T-cell (primary cell): ENCODE measurements around the gene RERE. TPM values are rescaled to one million over a fixed set of nuclear protein-coding genes. Genes with fewer than 3 reads are reported as not detected.

Source experiments
- ATAC-seq, 4 experiments: fragments of 200-7000 bp in 3 of 4; fragments of 150-1000 bp in 1 of 4; cut with Tn5 transposase; replicated peaks in 1 of 4; 1 replicate in 3 of 4; 2 replicates in 1 of 4; pipeline ENCODE4 v1.10.0; 2021; ENCODE audit warnings: moderate library complexity in 3 of 4, mild to moderate bottlenecking in 2 of 4, moderate number of reproducible peaks in 1 of 4
- CTCF ChIA-PET, 2 donors: fragments of 300-600 bp; sonication (Branson Sonifier 250); formaldehyde crosslinking; loops; one replicate each; lab custom pipeline; 2022; ENCODE audit warnings: antibody characterized with exemption in 2 of 2; lab: Charles Lee
- POLR2A ChIA-PET, 2 donors: fragments of 300-600 bp; sonication (Branson Sonifier 250); formaldehyde crosslinking; loops; one replicate each; lab custom pipeline; 2022; ENCODE audit warnings: antibody characterized with exemption in 2 of 2; lab: Charles Lee
- DNase-seq, 35 experiments: peaks; one replicate each; pipeline versions ENCODE4 v3.0.0 to v3.0.0-alpha.2; 2013 to 2023
- H3K27ac ChIP-seq: one replicate; pipeline ENCODE4 v1.5.1; 2013; ENCODE audit warnings: low read length
- H3K27me3 ChIP-seq, 2 experiments: replicated peaks in 1 of 2; 1 replicate in 1 of 2; 2 replicates in 1 of 2; pipeline versions ENCODE4 v1.6.1 to v1.7.0; 2013; ENCODE audit warnings: low read length in 1 of 2, mixed read lengths in 1 of 2; ENCODE audit not compliant: control insufficient read depth in 2 of 2, insufficient read depth in 2 of 2; ENCODE audit errors: extremely low read depth in 1 of 2
- H3K36me3 ChIP-seq, 2 donors: 1 replicate in 1 of 2; 2 replicates in 1 of 2; pipeline versions ENCODE4 v1.6.1 to v1.7.0; 2013; ENCODE audit warnings: low read length in 1 of 2; ENCODE audit not compliant: control insufficient read depth in 2 of 2, insufficient read depth in 1 of 2; ENCODE audit errors: extremely low read depth in 1 of 2
- H3K4me1 ChIP-seq, 2 experiments: 1 replicate in 1 of 2; 2 replicates in 1 of 2; pipeline versions ENCODE4 v1.6.1 to v1.7.0; 2013; ENCODE audit warnings: low read length in 2 of 2, mixed read lengths in 1 of 2; ENCODE audit not compliant: insufficient read depth in 2 of 2, control insufficient read depth in 1 of 2; ENCODE audit errors: extremely low read depth in 1 of 2
- H3K4me3 ChIP-seq, 2 donors: 1 replicate in 1 of 2; 2 replicates in 1 of 2; pipeline versions ENCODE4 v1.5.1 to v1.7.0; 2013; ENCODE audit warnings: mild to moderate bottlenecking in 2 of 2, low read length in 1 of 2, moderate library complexity in 1 of 2; ENCODE audit not compliant: control insufficient read depth in 1 of 2; ENCODE audit errors: extremely low read depth in 1 of 2
- H3K9me3 ChIP-seq: 2 replicates; pipeline ENCODE4 v1.7.0; 2013
- H3K27ac Mint-ChIP-seq, 2 donors: one replicate each; pipeline ENCODE4 v1.8.0; 2020 to 2021; ENCODE audit warnings: mild to moderate bottlenecking in 2 of 2, mixed read lengths in 2 of 2
- H3K27me3 Mint-ChIP-seq, 2 donors: one replicate each; pipeline ENCODE4 v1.8.0; 2021 to 2022; ENCODE audit warnings: mixed read lengths in 2 of 2
- H3K36me3 Mint-ChIP-seq: one replicate; pipeline ENCODE4 v1.8.0; 2021; ENCODE audit warnings: mixed read lengths
- H3K4me1 Mint-ChIP-seq, 3 donors: one replicate each; pipeline ENCODE4 v1.8.0; 2020 to 2022; ENCODE audit warnings: mixed read lengths in 3 of 3, mild to moderate bottlenecking in 1 of 3
- H3K4me3 Mint-ChIP-seq, 3 donors: one replicate each; pipeline ENCODE4 v1.8.0; 2020 to 2022; ENCODE audit warnings: mild to moderate bottlenecking in 3 of 3, mixed read lengths in 3 of 3, moderate library complexity in 3 of 3
- H3K9me3 Mint-ChIP-seq, 3 donors: one replicate each; pipeline ENCODE4 v1.8.0; 2020 to 2022; ENCODE audit warnings: mixed read lengths in 3 of 3
- WGBS: methylation state at CpG from one replicate; pipeline ENCODE4 v1.1.5; 2013; ENCODE audit warnings: missing lambda C conversion rate; ENCODE audit not compliant: insufficient coverage; 5-methylcytosine and 5-hydroxymethylcytosine counted together
- total RNA-seq, 35 experiments: library from RNA in 6 of 35; stranded (reverse) in 6 of 35; fragments of 120-200 nt in 1 of 35; gene quantifications; one replicate each; pipeline versions ENCODE4 v1.2.1 to v1.2.4 and lab custom pipeline; 2013 to 2026

RERE gene
- total RNA-seq, 5 donors from 2014 or later (not counting 1 experiment from before 2014, with no cell fraction given): 85.1 to 116 (median 103) TPM

- no CpG with 5 or more reads among the region's 4 CpGs for WGBS
- ChIA-PET CTCF (interaction anchor here in 1 of 2 donors (0.7 to 1.0 kb wide), 3 partner anchors 12 to 477 kb away, joined by 3 read pairs; no protein-coding TSS in a partner anchor), POLR2A (interaction anchor here (0.5 to 0.6 kb wide), 3 partner anchors 25 to 78 kb away, joined by 3 to 6 read pairs (median 4); no protein-coding TSS in a partner anchor)
- no peaks in the 10 kb centered on the region for H3K27me3 Mint-ChIP-seq
- Histone ChIP-seq H3K4me3 (no peak overlapping the region), H3K9me3 (no peaks in the 10 kb centered on the region), H3K4me1 (peaks cover 7 to 10% of the 10 kb centered on the region in 2 experiments), H3K27ac (no peak overlapping the region), H3K27me3 (no peaks in the 10 kb centered on the region), H3K36me3 (peaks cover 0 to 6% of the 10 kb centered on the region in 2 donors)
- ATAC-seq: no peak
- H3K4me1 Mint-ChIP-seq: peaks cover 23 to 35% (median 24%) of the 10 kb centered on the region in 3 donors
- no peak for DNase-seq
- peaks cover 18% of the 10 kb centered on the region for H3K36me3 Mint-ChIP-seq
- no peaks in the 10 kb centered on the region for H3K9me3 Mint-ChIP-seq
- no peak overlapping the region for H3K4me3 Mint-ChIP-seq
- no peak overlapping the region for H3K27ac Mint-ChIP-seq
Observed at GRCh38 chr1:8468751-8469150, 348.7 kb downstream of the RERE start.

GRCh38 chr1:8467308-8467707, 350.1 kb downstream of the RERE start:
- H3K27ac Mint-ChIP-seq: no peak overlapping the region
- CTCF ChIA-PET: no interaction called here

GRCh38 chr1:8465692-8466091, 351.7 kb downstream of the RERE start:
- CTCF ChIA-PET: no interaction called here
- POLR2A ChIA-PET: no interaction called here

More at GRCh38 chr1:8467308-8467707, 350.1 kb downstream of the RERE start:
- Histone ChIP-seq H3K4me1 (peaks cover 13 to 14% of the 10 kb centered on the region in 2 experiments), H3K27me3 (no peaks in the 10 kb centered on the region), H3K36me3 (peaks cover 0 to 6% of the 10 kb centered on the region in 2 donors), H3K4me3 (no peak overlapping the region), H3K9me3 (no peaks in the 10 kb centered on the region), H3K27ac (no peak overlapping the region)
- no peaks in the 10 kb centered on the region for H3K9me3 Mint-ChIP-seq
- H3K4me3 Mint-ChIP-seq: no peak overlapping the region
- WGBS: 100% methylated on average over 2 of the region's 3 CpGs
- peaks cover 21 to 33% (median 25%) of the 10 kb centered on the region in 3 donors for H3K4me1 Mint-ChIP-seq
- no peak for ATAC-seq
- no peak for DNase-seq
- POLR2A ChIA-PET: interaction anchor here in 1 of 2 donors (0.6 kb wide), 1 partner anchor 53 kb away, joined by 7 read pairs; no protein-coding TSS in a partner anchor
- H3K27me3 Mint-ChIP-seq: no peaks in the 10 kb centered on the region
- peaks cover 19% of the 10 kb centered on the region for H3K36me3 Mint-ChIP-seq

GRCh38 chr1:8465013-8465412, 352.4 kb downstream of the RERE start:
- H3K4me1 ChIP-seq: peaks cover 13 to 16% of the 10 kb centered on the region in 2 experiments
- Mint-ChIP-seq H3K9me3 (no peaks in the 10 kb centered on the region), H3K27me3 (no peaks in the 10 kb centered on the region), H3K4me1 (peaks cover 31 to 44% (median 36%) of the 10 kb centered on the region in 3 donors), H3K36me3 (peaks cover 24% of the 10 kb centered on the region), H3K27ac (peak overlapping the region in 1 of 2 donors; percentile 37), H3K4me3 (no peak overlapping the region)
- H3K9me3 ChIP-seq: no peaks in the 10 kb centered on the region
- H3K4me3 ChIP-seq: no peak overlapping the region
- no peak for DNase-seq
- no peak for ATAC-seq
- CTCF ChIA-PET: no interaction called here
- H3K27ac ChIP-seq: no peak overlapping the region
- peaks cover 0 to 6% of the 10 kb centered on the region in 2 donors for H3K36me3 ChIP-seq
- 100% methylated on average over 3 of the region's 5 CpGs for WGBS
- no peaks in the 10 kb centered on the region for H3K27me3 ChIP-seq
- POLR2A ChIA-PET: no interaction called here

More at GRCh38 chr1:8465692-8466091, 351.7 kb downstream of the RERE start:
- Mint-ChIP-seq H3K9me3 (no peaks in the 10 kb centered on the region), H3K4me3 (no peak overlapping the region), H3K4me1 (peaks cover 29 to 41% (median 36%) of the 10 kb centered on the region in 3 donors), H3K27ac (peak overlapping the region in 1 of 2 donors; percentile 34), H3K27me3 (no peaks in the 10 kb centered on the region), H3K36me3 (peaks cover 24% of the 10 kb centered on the region)
- ATAC-seq (no peak), DNase-seq (no peak)
- H3K9me3 ChIP-seq: no peaks in the 10 kb centered on the region
- no peak overlapping the region for H3K27ac ChIP-seq
- H3K4me1 ChIP-seq: peaks cover 13 to 16% of the 10 kb centered on the region in 2 experiments
- H3K4me3 ChIP-seq: no peak overlapping the region
- 89% methylated on average over 13 of the region's 13 CpGs for WGBS
- peaks cover 0 to 6% of the 10 kb centered on the region in 2 donors for H3K36me3 ChIP-seq
- H3K27me3 ChIP-seq: no peaks in the 10 kb centered on the region

GRCh38 chr1:8464377-8464776, 353.1 kb downstream of the RERE start:
- H3K36me3 ChIP-seq: peaks cover 0 to 6% of the 10 kb centered on the region in 2 donors
- no peaks in the 10 kb centered on the region for H3K9me3 ChIP-seq
- peaks cover 24% of the 10 kb centered on the region for H3K36me3 Mint-ChIP-seq
- DNase-seq: no peak
- 96% methylated on average over 4 of the region's 4 CpGs for WGBS
- no peaks in the 10 kb centered on the region for H3K27me3 Mint-ChIP-seq
- H3K4me3 Mint-ChIP-seq: no peak overlapping the region
- H3K27me3 ChIP-seq: no peaks in the 10 kb centered on the region
- ATAC-seq: no peak
- no peak overlapping the region for H3K27ac ChIP-seq
- POLR2A ChIA-PET: no interaction called here
- H3K4me3 ChIP-seq: no peak overlapping the region
- H3K4me1 Mint-ChIP-seq: peaks cover 31 to 48% (median 43%) of the 10 kb centered on the region in 3 donors
- CTCF ChIA-PET: no interaction called here
- H3K4me1 ChIP-seq: peaks cover 13 to 16% of the 10 kb centered on the region in 2 experiments
- H3K9me3 Mint-ChIP-seq: no peaks in the 10 kb centered on the region
- H3K27ac Mint-ChIP-seq: peak overlapping the region; percentile 30 to 44

GRCh38 chr1:8463144-8463927, 354.1 kb downstream of the RERE start:
- ATAC-seq (peak in 3 of 4 experiments; percentile 70 to 94 (median 82)), DNase-seq (peak in 27 of 35 experiments; percentile 4 to 55 (median 19))
- H3K36me3 Mint-ChIP-seq: peaks cover 24% of the 10 kb centered on the region
- Histone ChIP-seq H3K36me3 (peaks cover 0 to 6% of the 10 kb centered on the region in 2 donors), H3K4me1 (peaks cover 13 to 16% of the 10 kb centered on the region in 2 experiments), H3K27me3 (no peaks in the 10 kb centered on the region), H3K27ac (no peak overlapping the region), H3K9me3 (no peaks in the 10 kb centered on the region), H3K4me3 (no peak overlapping the region)
- H3K4me1 Mint-ChIP-seq: peaks cover 33 to 51% (median 45%) of the 10 kb centered on the region in 3 donors
- POLR2A ChIA-PET: interaction anchor here in 1 of 2 donors (0.6 kb wide), 1 partner anchor 53 kb away, joined by 6 read pairs; no protein-coding TSS in a partner anchor
- WGBS: 71% methylated on average over 7 of the region's 8 CpGs
- CTCF ChIA-PET: no interaction called here
- H3K27ac Mint-ChIP-seq: peak overlapping the region; percentile 71 to 84
- H3K27me3 Mint-ChIP-seq: no peaks in the 10 kb centered on the region
- H3K9me3 Mint-ChIP-seq: no peaks in the 10 kb centered on the region
- H3K4me3 Mint-ChIP-seq: peak overlapping the region in 1 of 3 donors; percentile 32
